Mucosa of gallbladder (tissue), 1 donor: Measurements from ENCODE around the gene DRD3. TPM values are rescaled to one million over a fixed set of nuclear protein-coding genes. Genes with fewer than 3 reads are reported as not detected.
A peak's percentile ranks its signal among the peaks of the same experiment; 100 is the strongest.

ENCODE experiments used
- DNase-seq: peaks from one replicate; pipeline ENCODE4 v3.0.0-alpha.2; 2020; ENCODE audit warnings: low spot score
- total RNA-seq: library from RNA; stranded (reverse); gene quantifications from one replicate; pipeline ENCODE4 v1.2.1, GENCODE V29; 2021
- donor health status: DM: no; HTN: no; CAD: no.

DRD3 gene
- total RNA-seq, 1 donor from 2014 or later = not detected

DNA sequence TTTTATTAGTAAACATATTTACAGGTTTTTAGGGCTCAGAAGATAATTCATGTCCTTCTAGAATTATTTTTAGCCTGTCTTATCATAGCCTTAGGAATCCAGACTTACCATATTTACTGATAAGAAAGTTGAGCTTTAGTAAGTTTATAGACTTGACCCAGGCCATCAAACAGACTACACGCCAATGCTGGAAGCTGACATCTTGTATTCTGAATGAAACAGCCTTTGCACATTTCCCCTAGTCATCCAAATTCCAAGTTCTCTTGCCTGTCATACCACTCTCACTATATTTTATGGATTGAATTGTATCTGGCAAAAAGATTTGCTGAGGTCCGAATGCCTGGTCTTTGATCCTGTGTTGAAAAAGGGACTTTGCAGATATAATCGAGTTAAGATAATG, 58.6 kb downstream of the DRD3 start:
- no peak for DNase-seq

DNA sequence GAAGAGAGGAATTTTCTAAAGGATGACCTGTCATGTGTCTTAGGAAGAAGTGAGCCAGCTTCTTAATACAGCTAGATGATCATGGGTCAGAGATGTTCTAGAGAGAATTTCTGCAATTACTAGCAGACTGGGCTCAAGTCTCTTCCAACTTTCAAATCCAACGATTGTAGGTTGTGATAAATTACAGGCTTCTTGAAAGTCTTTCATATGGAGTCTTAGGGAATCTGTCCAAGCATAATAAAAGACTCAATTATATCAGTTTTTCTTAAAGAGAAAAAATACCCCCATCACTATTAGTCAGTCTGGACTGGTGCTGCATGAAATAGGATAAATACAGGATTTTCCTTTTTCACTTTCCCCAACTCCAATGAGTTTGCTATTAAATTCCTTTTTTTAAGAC, 59.1 kb downstream of the DRD3 start:
- no peak for DNase-seq

DNA sequence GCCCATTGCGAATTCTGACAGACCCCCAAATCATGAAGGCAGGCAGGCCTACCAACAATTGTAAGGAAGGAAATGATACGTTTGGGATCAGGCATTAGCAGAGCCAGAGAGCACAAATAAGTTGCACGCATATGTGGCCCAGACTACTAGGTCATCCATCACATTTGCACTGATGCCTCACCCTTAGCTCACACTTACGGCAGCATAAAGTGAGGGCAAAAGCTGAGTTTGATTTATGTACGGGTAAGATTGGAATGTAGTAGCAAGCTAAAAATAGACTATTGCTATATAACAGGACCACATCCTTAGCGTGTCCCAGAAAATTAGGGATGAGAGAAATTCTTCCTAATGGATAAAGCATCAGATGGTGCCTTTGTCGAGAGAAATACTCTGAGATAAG, 63.7 kb downstream of the DRD3 start:
- DNase-seq = no peak

DNA sequence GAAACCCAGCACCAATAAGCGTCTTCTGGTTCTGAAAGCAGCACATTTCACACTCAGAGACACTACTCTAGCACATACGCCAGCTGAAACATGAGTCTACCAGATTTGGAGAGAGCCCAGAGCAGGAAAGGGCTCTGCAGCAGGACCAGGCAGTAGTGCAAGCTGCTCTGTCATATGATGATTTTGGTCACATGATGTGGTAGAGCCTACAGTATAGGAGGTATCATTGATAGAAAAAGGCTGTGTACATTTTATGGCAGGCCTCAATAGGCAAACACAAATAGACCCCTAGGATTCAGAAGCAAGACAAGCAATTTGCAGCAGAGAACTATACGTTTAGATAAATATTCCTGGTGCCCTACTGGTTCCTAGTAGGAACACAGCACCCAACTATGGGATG, 64.1 kb downstream of the DRD3 start:
- DNase-seq = no peak

DNA sequence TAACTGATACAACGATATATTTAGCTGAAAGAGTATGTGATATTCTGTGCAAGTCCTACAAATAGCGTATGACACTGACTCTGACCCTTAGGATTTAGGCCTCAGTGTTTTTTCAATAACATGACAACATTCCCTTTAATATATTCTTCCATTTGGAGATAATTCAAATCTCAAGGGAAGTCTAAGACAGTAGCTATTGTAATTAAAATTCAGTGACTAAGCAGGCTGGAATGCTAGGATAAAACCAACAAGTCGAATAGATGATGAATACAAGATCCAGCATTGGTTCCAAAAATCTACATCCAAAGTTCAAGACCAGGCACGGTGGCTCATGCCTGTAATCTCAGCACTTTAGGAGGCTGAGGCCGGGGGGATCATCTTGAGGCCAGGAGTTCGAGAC, 66.2 kb downstream of the DRD3 start:
- DNase-seq = no peak

DNA sequence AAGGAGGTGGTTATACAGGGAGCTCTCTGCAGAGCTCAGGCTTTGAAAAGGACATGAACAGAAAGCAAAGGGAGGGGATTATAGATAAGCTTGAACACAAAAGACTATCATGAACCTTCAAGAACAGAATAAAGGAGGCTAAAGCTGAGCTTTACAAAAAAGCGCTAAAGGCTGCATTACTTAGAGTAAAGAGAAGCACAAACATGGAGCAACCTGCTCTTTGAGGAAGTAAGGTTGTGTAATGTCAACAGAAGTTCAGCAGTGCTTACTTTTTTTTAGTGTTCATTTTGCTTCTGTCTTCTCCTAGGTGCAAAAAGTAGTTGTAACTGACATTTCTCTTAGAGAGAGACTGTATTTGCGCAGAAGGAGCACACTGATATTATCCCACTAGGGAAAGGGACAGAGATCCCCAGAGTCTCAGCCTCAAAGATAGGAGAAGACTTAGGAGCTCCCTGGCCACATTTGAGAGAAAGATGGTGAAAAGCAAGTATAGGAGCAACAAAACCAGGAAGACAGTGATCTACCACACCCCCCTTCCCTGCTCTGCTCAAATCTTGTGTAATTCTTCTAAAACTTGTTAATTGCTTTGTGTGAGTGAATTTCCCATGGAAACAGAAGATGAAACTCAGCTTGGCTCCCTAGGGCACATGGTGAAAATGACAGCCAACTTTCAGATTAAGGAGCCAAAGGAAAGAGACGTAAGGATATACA, 67.6 kb downstream of the DRD3 start:
- DNase-seq = no peak

DNA sequence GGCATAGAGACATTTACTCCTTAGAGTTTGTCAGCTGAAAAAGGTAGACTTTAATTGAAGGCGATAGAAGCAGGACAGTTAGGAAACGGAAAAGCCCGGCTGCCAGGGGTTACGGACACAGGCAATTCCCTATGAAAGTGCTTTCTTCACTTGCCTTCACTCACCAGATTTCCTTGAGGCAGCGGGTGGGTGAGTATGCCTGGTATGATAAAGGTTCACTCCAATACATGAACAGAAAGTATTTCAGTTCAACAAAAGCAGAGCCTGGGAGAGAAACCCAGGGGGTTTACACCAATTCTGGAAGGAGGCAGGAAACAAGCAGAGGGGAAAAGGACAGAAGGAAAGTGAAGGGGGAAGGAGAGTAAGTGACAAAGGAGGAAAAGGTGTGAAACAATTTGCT, 68.4 kb downstream of the DRD3 start:
- DNase-seq = no peak

DNA sequence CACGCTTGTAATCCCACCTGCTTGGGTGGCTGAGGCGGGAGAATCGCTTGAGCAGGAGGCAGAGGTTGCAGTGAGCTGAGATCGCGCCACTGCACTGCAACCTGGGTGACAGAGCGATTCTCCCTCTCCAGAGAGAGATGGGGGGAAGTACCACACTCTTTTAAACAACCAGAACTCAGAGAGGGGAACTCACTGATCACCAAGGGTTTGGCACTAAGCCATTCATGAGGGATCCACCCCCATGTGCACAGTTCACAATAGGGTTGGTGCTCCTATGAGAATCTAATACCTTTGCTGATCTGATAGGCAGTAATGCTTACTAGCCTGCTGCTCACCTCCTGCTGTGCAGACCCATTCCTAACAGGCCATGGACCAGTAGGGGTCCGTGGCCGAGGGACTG, 70.7 kb downstream of the DRD3 start:
- DNase-seq = no peak

DNA sequence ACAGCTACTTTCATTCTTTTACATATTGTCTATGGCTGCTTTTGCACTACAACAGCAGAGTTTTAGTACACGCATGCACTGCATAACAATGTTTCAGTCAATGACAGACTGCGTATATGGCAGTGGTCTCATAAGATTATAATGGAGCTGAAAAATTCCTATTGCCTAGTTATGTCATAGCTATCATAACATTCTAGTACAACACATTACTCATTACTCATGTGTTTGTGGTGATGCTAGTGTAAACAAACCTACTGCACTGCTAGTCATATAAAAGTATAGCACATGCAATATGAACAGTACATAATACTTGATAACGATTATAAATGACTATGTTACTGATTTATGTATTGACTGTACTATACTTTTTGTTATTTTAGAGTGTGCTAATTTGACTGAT, 74.4 kb downstream of the DRD3 start:
- no peak for DNase-seq

DNA sequence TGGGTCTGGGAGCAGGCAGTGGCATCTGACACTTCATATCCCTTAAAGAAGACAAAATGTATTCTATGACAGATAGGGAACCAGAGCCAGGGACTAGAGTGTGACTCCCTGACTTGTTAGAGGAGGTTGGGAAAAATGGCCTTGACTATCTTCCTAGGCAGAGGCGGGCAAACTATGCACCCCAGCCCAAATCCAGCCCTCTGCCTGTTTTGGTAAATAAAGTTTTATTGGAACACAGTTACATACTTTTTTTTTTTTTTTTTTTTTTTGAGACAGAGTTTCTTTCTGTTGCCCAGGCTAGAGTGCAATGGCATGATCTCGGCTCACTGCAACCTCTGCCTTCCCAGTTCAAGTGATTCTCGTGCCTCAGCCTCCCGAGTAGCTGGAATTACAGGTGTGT, 75.0 kb downstream of the DRD3 start:
- DNase-seq = no peak

DNA sequence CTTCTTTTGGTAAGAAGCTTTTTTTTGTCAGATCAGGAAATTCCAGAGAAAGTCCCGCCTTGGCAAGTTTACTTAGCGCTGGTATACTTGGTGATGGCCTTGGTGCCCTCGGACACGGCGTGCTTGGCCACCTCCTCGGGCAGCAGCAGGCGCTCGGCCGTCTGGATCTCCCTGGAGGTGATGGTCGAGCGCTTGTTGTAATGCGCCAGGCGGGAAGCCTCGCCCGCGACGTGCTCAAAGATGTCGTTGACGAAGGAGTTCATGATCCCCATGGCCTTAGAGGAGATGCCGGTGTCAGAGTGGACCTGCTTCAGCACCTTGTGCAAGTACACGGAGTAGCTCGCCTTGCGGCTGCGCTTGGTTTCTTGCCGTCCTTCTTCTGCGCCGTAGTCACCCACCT, 75.7 kb downstream of the DRD3 start:
- DNase-seq = no peak

DNA sequence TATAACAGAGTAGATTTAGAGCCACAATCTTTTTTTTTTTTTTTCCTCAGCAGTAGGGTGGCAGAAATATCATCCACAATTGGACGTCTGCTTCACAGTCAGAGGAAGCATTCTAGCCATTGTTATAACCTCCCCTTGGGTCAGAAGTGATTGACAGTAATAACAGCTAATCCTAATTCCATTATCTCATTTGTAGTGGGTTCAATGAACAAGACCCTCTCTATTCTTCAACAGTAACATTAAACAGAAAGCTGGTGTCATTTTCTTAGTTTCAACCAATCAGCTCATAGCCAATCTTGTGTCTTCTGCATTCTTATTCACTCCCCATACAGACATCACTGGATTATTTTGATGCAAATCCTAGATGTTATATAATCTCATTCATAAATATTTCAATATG, 77.8 kb downstream of the DRD3 start:
- DNase-seq = no peak

DNA sequence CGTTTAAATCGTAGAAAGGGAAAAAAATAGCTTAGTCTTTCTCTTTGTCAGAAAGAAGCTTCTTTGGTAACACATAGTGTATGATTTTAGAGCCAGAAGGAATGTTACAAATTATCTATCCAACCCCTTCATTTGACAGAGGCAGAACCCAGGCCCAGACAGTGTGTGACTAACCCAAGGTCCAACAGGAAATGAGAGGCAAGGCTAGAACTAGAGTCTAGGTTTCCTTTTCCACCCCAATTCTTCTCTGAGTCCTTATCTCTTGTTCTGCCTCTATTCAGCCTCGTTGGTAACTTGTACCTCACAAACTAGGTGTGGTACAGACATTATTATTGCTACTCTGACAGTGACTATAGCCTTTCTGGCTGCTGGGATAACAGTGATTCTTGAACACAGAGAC, 83.1 kb downstream of the DRD3 start:
- DNase-seq = no peak

DNA sequence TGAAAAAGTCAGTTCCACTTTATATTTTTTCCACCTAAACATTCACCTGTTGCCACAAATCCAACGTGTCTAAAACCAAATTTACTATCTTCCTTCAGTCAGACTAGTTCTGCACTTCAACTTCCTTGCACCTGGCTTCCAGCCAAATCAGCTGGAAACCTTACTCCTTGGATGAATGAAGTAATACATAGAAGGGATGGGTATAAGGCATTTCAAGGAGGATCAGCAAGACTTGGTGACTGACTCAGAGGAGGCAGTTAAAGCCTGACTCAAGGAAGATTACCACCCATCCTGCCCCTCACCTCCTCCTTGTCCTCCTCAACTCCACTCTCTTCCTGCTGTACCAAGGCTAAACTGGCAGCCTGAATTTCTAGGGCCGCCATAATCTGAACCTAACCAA, 85.3 kb downstream of the DRD3 start:
- peak; percentile 14 for DNase-seq

DNA sequence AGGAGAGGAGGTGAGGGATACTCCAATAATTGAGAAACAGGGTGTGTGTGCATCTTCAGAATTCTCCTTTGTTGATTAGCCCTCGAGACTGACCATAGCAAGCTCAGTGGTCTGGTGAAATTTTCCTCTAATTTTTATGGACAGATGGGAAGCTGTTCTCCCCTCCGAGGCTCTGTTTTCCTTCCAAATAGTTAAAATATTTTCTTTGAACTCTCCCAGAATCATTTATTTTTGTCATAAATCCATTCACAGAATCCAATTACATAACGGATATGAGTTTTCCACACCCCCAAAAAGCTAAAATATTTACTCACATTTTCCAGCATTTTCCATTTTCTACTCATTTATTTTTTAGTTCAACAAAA, 85.9 kb downstream of the DRD3 start:
- no peak for DNase-seq

DNA sequence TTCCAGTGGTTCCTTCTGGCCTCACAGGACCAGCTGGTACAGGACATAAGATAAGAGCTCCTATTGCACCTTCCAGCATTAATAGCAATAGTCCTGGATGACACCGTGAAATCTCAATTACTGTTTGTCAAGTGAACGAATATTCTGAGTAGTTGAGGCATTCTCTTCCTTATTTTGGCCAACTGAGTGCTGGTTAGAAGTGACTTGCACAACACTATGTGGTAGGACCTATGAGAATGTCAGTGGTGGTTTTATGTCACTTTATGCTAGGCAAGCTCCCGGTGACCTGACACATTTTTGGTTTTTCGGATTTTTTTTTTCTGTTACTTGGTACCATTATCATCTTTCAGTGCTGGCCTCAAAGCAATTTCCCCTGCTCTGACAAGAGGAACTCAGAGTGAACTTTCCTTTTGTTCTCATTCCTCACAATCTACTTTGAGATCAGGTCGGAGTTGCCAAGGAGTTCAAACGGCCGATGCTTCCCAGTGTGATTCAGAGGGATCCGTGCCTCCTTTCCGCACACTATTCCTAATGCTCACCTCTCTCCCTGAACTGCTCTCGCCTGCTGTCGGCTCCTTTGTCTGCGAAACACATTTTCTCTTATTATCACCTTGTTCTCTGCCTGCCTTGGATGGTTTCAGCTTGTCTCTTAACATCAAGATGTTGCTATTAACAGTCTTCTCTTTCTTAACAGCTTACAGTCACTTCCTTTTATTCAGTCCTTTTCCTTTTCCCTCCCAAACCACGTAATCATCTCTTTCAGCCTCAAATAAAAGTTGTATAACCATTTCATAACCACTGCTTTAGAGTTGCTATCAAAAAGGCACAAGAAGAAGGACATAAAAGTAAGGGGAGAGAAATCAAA, 86.5 kb downstream of the DRD3 start:
- DNase-seq = no peak

DNA sequence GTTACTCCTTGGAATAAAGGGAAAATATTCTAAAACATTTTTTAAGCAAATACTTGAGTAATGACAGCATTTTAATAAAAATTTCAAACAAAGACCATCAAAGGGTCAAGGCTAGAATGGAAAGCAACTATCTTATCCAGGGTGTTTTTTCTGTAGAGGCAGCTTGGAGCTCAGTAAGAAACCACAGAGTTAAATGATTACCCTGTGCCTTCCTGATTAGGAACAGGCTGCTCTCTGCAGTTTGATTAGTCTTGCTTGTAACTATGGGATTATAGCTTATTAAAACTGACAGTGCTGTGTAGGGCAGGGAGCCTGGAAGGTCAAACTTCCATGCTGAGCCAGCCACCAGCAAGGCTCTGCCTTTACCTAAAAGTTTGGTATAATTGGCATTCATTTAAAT, 89.2 kb downstream of the DRD3 start:
- DNase-seq = no peak

DNA sequence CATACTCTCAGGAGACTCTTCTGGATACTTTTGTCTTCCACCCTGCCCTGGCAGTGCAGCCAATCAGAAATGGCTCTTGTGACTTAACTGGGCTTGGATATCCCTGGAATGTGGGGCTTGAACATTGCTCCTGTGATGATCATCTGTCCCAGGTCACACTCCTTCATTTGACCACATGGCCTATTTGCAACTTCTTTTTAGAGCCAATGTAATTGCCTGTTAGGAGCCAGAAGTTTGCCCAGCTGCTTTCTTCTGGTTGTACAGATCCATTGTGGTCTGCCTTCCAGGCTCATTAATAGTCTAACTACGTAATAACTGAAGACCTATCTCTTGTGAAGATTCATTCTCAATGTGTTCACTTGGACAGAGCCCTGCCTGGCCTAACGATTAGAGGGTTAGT, 92.5 kb downstream of the DRD3 start:
- no peak for DNase-seq

DNA sequence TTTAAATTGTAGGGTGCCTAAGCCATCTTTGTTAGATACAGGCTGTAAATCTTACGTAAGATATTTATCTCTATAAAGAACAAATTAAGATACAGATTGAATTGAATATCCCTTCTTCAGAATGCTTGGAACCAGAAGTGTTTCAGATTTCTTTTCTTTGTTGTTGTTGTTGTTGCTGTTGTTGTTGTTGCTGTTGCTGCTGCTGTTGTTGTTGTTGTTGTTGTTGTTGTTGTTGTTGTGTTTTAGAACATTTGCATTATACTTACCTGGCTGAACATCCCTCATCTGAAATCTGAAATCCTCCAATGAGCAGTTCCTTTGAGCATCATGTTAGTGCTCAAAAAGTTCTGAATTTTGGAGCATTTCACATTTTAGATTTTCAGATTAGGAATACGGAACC, 95.7 kb downstream of the DRD3 start:
- DNase-seq = no peak

DNA sequence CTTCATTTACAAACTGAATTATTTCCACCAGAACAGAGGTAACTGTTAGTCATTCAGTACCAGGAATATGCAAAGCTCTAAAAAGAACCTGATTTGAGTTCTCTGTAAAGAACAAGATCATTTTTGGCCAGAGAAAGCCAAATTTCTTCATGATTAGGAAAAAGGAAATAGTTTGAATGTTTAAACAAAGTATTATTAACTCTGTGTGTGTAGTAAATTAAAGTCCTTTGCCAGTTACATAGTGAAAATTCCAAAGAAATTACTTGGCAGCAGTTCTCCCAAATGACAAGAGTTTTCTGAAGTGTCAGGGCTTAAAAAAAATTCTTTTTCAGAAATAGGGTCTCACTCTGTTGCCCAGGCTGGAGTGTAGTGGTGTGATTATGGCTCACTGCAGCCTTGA, 97.8 kb downstream of the DRD3 start:
- no peak for DNase-seq

DNA sequence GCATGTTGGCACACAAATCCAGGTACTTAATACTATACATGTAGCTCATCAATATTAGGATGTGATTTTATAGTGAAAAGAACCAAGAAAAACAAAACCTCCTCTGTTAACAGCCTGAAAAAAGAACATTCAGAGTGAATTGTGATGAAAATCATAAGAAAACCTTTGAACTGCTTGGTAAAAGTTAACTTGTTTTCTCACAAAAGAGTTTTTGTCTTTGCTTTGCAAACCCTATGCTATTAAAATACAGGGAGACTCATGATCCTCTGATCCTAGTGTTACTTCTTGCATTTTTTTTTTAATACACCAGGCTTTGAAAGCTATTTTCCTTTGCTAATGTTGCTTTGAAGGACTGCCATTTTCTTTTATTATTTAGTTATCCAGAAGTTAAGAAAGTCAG, 98.7 kb downstream of the DRD3 start:
- no peak for DNase-seq

DNA sequence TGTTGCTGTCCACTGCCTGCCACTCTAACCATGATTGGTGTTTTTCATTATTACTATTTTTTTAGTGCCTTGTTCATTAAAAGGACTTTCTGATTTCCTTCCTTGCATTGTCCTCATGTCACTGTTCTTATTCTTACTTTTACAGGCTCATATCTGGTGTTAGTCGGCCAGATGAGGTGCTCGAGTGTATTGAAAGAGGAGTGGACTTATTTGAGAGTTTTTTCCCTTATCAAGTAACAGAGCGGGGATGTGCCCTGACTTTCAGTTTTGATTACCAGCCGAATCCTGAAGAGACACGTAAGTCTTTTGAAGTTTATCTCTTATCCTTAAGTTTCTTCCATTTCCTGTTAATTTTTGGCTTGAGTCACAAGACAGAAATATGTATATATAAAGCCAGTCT, 99.1 kb downstream of the DRD3 start:
- DNase-seq = no peak

DNA sequence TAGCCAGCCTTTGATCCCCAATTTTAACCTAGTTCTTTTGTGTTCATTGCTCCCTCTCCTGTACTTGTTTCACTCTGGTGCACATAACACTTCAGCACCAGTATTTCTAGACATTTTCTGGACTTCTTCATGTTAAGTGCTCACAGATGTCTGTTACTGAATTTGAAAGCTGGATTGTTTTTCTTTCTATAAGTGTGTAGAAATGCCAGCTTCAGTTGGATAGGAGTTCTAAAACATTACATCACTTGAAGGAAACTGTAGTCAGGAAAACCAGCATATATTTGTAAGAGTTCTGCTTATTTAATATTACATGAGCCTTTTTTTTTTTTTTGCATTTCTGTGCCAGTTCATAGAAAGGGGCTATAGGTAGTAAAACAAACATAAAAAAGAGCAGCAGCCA, 100.7 kb downstream of the DRD3 start:
- DNase-seq = no peak
